ENCODE results near the gene ZIM2. TPM values are rescaled to one million over a fixed set of nuclear protein-coding genes. Genes with fewer than 3 reads are reported as not detected.

Gene ZIM2
- total and polyA plus RNA-seq, 4 donors, result 0.08 to 1.6 (median 0.12) TPM; not detected in 1

- 92 to 97% methylated on average over 5 of the region's 5 CpGs for WGBS, 2 donors
- H3K4me1 ChIP-seq (ENCODE audit: control insufficient read depth in 5 of 5, insufficient read depth in 5 of 5, low read length in 5 of 5), result no peaks in the 10 kb centered on the region
- peaks cover 0 to 12% (median 0%) of the 10 kb centered on the region in 4 donors for H3K9me3 ChIP-seq (ENCODE audit: control insufficient read depth in 4 of 4, insufficient read depth in 3 of 4, low read length in 3 of 4)
- H3K4me3 ChIP-seq, result no peak overlapping the region
- H3K36me3 ChIP-seq (ENCODE audit: control insufficient read depth in 4 of 4, insufficient read depth in 4 of 4, low read length in 4 of 4), result peaks cover 0 to 8% (median 0%) of the 10 kb centered on the region in 4 donors
- no peak for TF ChIP-seq CTCF (IDR thresholded peaks at IDR 0.05; ENCODE audit: control extremely low read depth, extremely low read depth)
- ATAC-seq (ENCODE audit: insufficient read depth, low FRiP score) (no peak), DNase-seq (no peak)
- H3K27me3 ChIP-seq (ENCODE audit: control insufficient read depth in 3 of 3, insufficient read depth in 3 of 3, low read length in 2 of 3), result no peaks in the 10 kb centered on the region
- no peak overlapping the region for H3K27ac ChIP-seq (ENCODE audit: low read depth in 1 of 2, low read length in 1 of 2)
- no peak overlapping the region for H3K9ac ChIP-seq (ENCODE audit: insufficient read depth in 1 of 2, low read length in 2 of 2)
These were observed 17.8 kb downstream of the ZIM2 start for GRCh38 chr19:56822755-56823154.

- 80 to 82% methylated on average over 6 of the region's 6 CpGs for WGBS, 2 donors
- Histone ChIP-seq H3K9me3 (ENCODE audit: control insufficient read depth in 4 of 4, insufficient read depth in 3 of 4, low read length in 3 of 4) (peaks cover 0 to 14% (median 0%) of the 10 kb centered on the region in 4 donors), H3K27ac (ENCODE audit: low read depth in 1 of 2, low read length in 1 of 2) (no peak overlapping the region), H3K4me3 (no peak overlapping the region), H3K9ac (ENCODE audit: insufficient read depth in 1 of 2, low read length in 2 of 2) (no peak overlapping the region), H3K4me1 (ENCODE audit: control insufficient read depth in 5 of 5, insufficient read depth in 5 of 5, low read length in 5 of 5) (no peaks in the 10 kb centered on the region), H3K27me3 (ENCODE audit: control insufficient read depth in 3 of 3, insufficient read depth in 3 of 3, low read length in 2 of 3) (no peaks in the 10 kb centered on the region), H3K36me3 (ENCODE audit: control insufficient read depth in 4 of 4, insufficient read depth in 4 of 4, low read length in 4 of 4) (peaks cover 0 to 12% (median 0%) of the 10 kb centered on the region in 4 donors)
- DNase-seq (no peak), ATAC-seq (ENCODE audit: insufficient read depth, low FRiP score) (no peak)
- no peak for TF ChIP-seq CTCF (IDR thresholded peaks at IDR 0.05; ENCODE audit: control extremely low read depth, extremely low read depth)
These were observed 18.9 kb downstream of the ZIM2 start for GRCh38 chr19:56821675-56822074.

DNA sequence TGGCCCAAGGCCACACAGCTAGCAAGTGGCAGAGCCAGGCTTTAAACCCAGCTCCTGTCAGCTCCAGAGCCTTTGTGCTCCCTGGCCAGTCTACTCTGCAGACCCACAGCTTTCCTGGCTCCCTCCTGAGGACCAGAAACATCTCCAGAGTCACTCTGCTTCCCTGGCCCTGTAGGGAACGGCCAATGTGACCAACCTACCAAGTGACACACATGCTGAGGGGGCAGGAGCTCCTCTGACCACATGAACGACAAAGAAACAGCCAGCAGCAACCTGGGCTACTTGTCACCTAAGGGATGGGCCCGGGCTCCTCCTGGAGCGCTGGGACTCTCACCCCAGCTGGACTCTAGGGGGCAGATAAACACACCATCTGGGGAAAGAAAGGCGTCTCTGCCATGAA, 19.3 kb downstream of the ZIM2 start:
- Histone ChIP-seq H3K36me3 (ENCODE audit: control insufficient read depth in 4 of 4, insufficient read depth in 4 of 4, low read length in 4 of 4) (peaks cover 0 to 12% (median 0%) of the 10 kb centered on the region in 4 donors), H3K9ac (ENCODE audit: insufficient read depth in 1 of 2, low read length in 2 of 2) (no peak overlapping the region), H3K27ac (ENCODE audit: low read depth in 1 of 2, low read length in 1 of 2) (no peak overlapping the region), H3K27me3 (ENCODE audit: control insufficient read depth in 3 of 3, insufficient read depth in 3 of 3, low read length in 2 of 3) (no peaks in the 10 kb centered on the region), H3K4me3 (no peak overlapping the region), H3K4me1 (ENCODE audit: control insufficient read depth in 5 of 5, insufficient read depth in 5 of 5, low read length in 5 of 5) (no peaks in the 10 kb centered on the region), H3K9me3 (ENCODE audit: control insufficient read depth in 4 of 4, insufficient read depth in 3 of 4, low read length in 3 of 4) (peaks cover 0 to 15% (median 0%) of the 10 kb centered on the region in 4 donors)
- TF ChIP-seq CTCF (IDR thresholded peaks at IDR 0.05; ENCODE audit: control extremely low read depth, extremely low read depth), result no peak
- ATAC-seq (ENCODE audit: insufficient read depth, low FRiP score) (no peak), DNase-seq (no peak)
- 60 to 66% methylated on average over 5 of the region's 5 CpGs for WGBS, 2 donors

DNA sequence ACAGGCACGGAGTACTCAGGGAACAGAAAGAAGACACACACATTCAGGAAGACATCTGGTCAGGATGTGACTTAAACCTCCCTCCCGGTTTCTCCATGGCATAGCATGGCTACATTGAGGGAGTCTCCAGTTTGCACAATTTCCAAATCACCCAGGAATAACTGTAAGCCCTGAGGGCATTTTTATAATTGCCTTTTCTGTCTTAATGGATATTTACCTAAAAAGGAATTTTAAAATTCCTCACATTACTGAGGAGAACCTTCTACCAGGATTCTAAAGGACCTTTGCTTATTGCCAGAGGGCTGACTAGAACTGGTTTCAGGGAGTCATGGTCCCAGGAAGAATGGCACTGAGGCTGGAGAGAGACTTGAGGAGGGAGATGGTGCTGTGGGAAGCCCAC, 21.4 kb downstream of the ZIM2 start:
- Histone ChIP-seq H3K4me1 (ENCODE audit: control insufficient read depth in 5 of 5, insufficient read depth in 5 of 5, low read length in 5 of 5) (no peaks in the 10 kb centered on the region), H3K27ac (ENCODE audit: low read depth in 1 of 2, low read length in 1 of 2) (no peak overlapping the region), H3K27me3 (ENCODE audit: control insufficient read depth in 3 of 3, insufficient read depth in 3 of 3, low read length in 2 of 3) (no peaks in the 10 kb centered on the region), H3K4me3 (no peak overlapping the region), H3K9ac (ENCODE audit: insufficient read depth in 1 of 2, low read length in 2 of 2) (no peak overlapping the region), H3K9me3 (ENCODE audit: control insufficient read depth in 4 of 4, insufficient read depth in 3 of 4, low read length in 3 of 4) (peaks cover 0 to 22% (median 0%) of the 10 kb centered on the region in 4 donors), H3K36me3 (ENCODE audit: control insufficient read depth in 4 of 4, insufficient read depth in 4 of 4, low read length in 4 of 4) (peaks cover 0 to 12% (median under 1%) of the 10 kb centered on the region in 4 donors)
- TF ChIP-seq CTCF (IDR thresholded peaks at IDR 0.05; ENCODE audit: control extremely low read depth, extremely low read depth), result no peak
- DNase-seq, result no peak
- no peak for ATAC-seq (ENCODE audit: insufficient read depth, low FRiP score)
- 79 to 84% methylated on average over 2 of the region's 2 CpGs for WGBS, 2 donors
